ENCODE measurements around the gene NMT1.
"Not testable (repeated sequence)": the region's sequence is repeated elsewhere in the genome, so short reads cannot be mapped to it uniquely, and the experiment has no call there.

The NMT1 gene

GRCh38 chr17:45116434-45117016 is 55.4 kb downstream of the NMT1 start:
- DNase-seq (ENCODE audit: extremely low spot score, insufficient read length, low read depth) = no peak
- FAIRE-seq = no peak

GRCh38 chr17:45117334-45117733 is 56.2 kb downstream of the NMT1 start:
- FAIRE-seq (no peak), DNase-seq (ENCODE audit: extremely low spot score, insufficient read length, low read depth) (no peak)

- no peak for FAIRE-seq
- DNase-seq (ENCODE audit: extremely low spot score, insufficient read length, low read depth) = no peak
Measured at GRCh38 chr17:45117848-45118646, 56.9 kb downstream of the NMT1 start.

DNA sequence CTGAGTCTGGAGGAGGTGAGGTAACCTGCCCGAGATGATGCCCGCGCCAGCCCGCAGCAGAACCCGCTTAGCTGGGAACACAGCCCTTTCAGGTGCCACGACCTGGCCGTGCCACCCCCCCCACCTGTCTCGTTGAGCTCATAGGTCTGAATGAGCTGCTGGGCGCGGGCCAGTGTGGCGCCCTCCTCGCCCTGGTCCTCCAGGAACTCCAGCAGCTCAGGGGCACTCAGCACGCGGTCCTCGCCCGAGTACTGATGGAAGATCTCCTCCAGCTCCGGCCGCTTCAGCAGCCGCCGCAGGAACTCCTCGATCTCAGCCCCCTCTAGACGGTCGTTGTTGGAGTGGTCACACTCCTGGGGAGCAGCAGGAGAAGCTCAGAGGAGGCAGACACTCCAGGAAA is 57.6 kb downstream of the NMT1 start:
- no peak for FAIRE-seq
- no peak for DNase-seq (ENCODE audit: extremely low spot score, insufficient read length, low read depth)

GRCh38 chr17:45119964-45120363 is 58.8 kb downstream of the NMT1 start:
- DNase-seq (ENCODE audit: extremely low spot score, insufficient read length, low read depth) (no peak), FAIRE-seq (no peak)

DNA sequence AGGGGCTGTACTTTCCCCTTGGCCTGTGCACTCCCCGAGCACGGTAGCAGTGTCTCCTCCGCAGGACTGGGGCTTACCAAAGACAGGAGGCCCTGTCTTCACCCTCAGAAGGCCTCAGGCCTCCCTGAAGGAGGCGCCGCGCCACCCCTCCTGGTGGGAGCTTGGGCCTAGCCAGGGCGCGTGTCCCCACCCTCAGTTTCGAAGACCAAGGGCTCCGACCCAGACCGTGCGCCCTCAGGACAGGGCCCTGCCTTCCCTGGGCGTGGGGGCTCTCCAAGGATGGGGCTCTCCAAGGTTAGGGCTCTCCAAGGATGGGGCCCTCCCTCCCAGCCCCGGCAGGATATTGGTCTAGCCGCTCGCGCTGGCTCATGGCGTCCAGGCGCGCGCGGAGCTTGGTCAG is 59.4 kb downstream of the NMT1 start:
- no peak for FAIRE-seq
- no peak for DNase-seq (ENCODE audit: extremely low spot score, insufficient read length, low read depth)

- FAIRE-seq (no peak), DNase-seq (ENCODE audit: extremely low spot score, insufficient read length, low read depth) (no peak)
Measured at GRCh38 chr17:45121055-45121454, 59.9 kb downstream of the NMT1 start.

DNA sequence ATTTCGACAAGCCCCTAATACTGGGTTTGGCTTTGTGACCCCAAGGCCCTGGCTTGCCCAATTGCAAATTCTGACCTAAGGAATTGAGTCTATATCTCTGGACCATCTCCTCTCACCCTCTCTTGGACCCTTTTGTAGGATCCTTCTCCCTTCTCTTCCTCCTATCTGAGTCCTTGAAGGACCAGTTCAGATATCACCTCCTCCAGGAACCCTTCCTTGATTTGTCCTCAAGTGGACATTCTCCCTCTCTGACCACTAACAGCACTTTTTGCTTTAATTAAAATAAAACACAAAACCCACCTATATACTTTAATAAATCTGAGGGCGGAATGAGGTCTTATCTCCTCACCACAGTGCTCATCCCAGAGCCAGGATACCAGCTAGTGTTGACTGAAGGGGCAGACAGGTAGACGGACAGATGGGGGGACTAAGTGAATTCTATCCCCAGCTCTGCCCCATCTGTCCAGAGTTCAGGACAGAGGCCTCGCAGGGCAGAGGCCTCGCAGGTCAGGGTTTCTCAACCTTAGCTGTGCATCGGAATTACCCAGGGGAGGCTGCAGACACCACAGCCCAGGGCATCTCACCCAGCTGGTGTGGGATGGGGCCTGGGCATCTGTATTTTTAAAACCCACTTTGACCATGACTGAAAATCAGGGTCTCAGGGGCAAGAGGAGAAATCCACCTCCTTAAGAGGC is 62.1 kb downstream of the NMT1 start:
- FAIRE-seq (no peak), DNase-seq (ENCODE audit: extremely low spot score, insufficient read length, low read depth) (no peak)

DNA sequence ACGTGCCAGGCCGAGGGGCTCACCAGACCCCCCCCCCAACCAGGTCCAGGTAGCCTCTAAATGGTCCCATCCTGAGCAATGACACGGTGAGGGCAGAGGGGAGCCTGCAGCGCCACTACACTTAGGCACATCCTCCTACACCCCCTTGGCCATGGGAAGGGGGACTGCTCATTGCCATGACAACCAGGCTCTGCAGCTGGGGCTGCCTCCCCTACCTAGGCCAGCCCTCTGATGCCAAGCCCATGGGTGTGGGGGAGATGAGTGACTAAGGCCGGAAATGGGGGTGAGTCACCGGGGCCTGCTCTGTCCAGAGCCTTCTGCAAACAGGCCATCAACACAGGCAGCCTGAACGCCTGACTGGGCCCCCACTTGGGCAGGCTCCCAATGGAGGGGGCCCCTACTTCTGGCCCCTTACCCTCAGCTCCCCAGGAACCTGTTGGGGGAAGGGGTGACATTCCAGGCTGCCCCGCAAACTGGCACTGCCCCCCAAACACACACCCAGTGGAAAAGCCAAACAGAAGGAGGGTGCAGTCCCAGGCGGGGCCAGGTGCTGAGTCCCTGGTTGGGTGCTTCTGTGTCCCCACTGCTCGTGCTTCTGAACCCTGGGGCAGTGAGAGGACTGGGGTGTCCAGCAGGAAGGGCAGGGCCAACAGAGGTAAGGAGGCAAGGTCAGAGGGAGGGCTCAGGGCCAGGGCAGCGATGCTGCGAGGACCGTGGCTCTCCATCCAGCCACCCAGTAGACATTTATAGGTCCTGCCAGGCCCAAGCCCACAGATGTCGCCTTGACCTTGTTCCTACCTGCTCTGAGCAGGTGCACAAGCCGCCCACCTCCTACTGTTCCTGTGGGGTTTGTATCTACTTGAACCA is 63.0 kb downstream of the NMT1 start:
- DNase-seq (ENCODE audit: extremely low spot score, insufficient read length, low read depth) (no peak), FAIRE-seq (no peak)

- DNase-seq (ENCODE audit: extremely low spot score, insufficient read length, low read depth); FAIRE-seq: not testable (repeated sequence)
Measured at GRCh38 chr17:45124797-45125122, 63.6 kb downstream of the NMT1 start.

GRCh38 chr17:45125509-45125908 is 64.4 kb downstream of the NMT1 start:
- FAIRE-seq = no peak

GRCh38 chr17:45127207-45127547 is 66.1 kb downstream of the NMT1 start:
- FAIRE-seq (no peak), DNase-seq (ENCODE audit: extremely low spot score, insufficient read length, low read depth) (no peak)

More at GRCh38 chr17:45125509-45125908, 64.4 kb downstream of the NMT1 start:
- no peak for DNase-seq (ENCODE audit: extremely low spot score, insufficient read length, low read depth)

DNA sequence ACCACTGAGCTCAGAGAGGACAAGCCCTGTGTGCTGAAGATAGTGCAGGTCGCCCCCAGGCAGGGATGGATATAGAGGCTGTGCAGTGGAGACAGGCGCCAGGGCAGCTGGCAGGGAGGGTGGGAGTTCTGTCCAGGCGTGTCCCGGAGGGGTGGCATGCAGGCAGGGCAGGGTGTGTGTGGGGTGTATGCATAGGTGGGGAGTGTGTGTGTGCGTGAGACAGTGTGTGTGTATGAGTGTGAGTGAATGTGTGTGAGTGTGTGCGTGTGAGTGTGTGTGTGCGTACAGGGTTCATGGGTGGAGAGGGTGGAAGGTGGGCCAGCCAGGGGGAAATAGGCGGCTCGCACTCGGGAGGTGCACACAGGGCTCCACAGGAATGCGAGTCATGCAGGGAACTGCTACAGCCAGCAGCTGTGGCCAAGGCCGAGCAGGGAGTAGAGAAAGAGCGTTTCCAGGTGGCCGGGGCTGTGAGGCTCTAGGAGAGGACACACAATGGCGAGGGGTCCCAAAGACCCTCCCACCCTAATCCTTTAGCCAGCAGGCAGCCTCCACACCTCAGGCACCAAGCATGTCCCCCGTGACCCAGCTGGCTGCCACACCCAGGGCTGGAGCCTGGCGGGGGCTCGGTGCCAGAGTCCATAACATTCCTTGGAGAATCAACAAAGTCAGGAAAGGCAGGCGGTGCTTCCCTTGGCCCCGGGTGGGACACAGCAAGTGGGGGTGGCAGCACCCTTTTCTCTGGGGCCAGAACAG is 66.6 kb downstream of the NMT1 start:
- FAIRE-seq (no peak), DNase-seq (ENCODE audit: extremely low spot score, insufficient read length, low read depth) (no peak)

DNA sequence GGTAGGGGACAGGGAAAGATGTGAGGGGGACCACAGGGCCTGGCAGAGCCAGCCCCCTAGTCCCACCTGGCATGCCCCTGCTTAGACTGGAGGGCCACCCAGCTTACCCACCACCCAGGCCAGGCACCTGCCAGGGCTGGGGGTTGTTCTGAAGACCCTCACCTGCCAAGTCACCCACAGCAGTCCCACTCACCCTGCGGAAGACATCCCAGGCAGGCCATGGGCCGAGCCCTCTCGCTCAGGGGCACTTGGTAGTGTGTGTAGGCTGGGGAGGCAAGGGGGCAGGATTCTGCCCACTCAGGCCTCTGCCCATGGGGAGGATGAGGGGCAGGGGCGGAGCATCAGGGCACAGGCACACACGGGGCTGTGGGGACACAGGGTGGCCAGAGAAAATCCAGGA is 67.2 kb downstream of the NMT1 start:
- FAIRE-seq = no peak
- no peak for DNase-seq (ENCODE audit: extremely low spot score, insufficient read length, low read depth)

DNA sequence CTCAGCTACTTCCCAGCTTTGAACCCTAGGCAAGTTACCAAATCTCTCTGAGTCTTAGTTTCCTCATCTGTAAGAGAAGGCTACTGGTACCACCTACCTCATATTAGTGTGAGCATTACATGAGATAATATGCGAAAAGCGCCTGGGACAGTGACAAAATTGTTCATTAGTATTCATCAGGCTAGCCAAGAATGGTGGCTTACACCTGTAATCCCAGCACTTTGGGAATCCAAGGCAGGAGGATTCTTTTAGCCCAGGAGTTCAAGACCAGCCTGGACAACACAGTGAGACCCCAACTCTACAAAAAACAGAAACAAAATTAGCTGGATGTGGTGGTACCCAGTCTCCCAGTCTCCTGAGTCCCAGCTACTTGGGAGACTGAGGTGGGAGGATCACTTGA is 67.9 kb downstream of the NMT1 start:
- DNase-seq (ENCODE audit: extremely low spot score, insufficient read length, low read depth) = no peak
- no peak for FAIRE-seq

GRCh38 chr17:45129426-45129939 is 68.4 kb downstream of the NMT1 start:
- no peak for DNase-seq (ENCODE audit: extremely low spot score, insufficient read length, low read depth)
- FAIRE-seq = no peak

- no peak for DNase-seq (ENCODE audit: extremely low spot score, insufficient read length, low read depth)
- no peak for FAIRE-seq
Measured at GRCh38 chr17:45129940-45130680, 69.0 kb downstream of the NMT1 start.

- no peak for FAIRE-seq
- no peak for DNase-seq (ENCODE audit: extremely low spot score, insufficient read length, low read depth)
Measured at GRCh38 chr17:45130681-45131615, 69.8 kb downstream of the NMT1 start.
